Activated T-helper 1 cell treated with Interleukin-2 at 50 U/mL for 16 hours (primary cell): ENCODE data around the gene WDR20.

Experiments
- DNase-seq: peaks from one replicate; pipeline ENCODE4 v3.0.0-alpha.2; 2020; ENCODE audit warnings: low read depth

Gene WDR20

DNA sequence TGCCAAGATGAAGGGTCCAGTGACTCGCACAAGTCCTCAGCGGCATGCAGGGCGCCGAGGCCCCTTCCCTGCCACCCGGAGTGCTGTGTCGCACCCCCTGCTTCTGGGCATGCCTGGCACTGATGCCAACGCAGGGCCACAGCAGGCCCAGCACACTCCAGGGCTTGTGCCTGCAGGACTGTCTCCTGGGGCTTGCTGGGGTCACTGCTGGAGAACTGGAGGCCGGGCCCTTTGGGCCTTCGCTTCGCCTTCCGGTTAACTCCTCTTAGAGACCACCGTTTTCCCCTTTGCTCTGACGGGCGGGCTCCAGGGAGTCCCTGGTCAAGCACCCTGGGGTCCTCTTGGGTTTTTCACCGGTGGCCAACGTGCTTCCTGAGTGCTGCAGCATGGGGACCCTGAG lies 79.6 kb downstream of the WDR20 start:
- no peak for DNase-seq

GRCh38 chr14:102220031-102220430 lies 80.3 kb downstream of the WDR20 start:
- no peak for DNase-seq

GRCh38 chr14:102221026-102221425 lies 81.3 kb downstream of the WDR20 start:
- DNase-seq: no peak

- no peak for DNase-seq
These were observed 82.4 kb downstream of the WDR20 start for GRCh38 chr14:102222009-102222575.

DNA sequence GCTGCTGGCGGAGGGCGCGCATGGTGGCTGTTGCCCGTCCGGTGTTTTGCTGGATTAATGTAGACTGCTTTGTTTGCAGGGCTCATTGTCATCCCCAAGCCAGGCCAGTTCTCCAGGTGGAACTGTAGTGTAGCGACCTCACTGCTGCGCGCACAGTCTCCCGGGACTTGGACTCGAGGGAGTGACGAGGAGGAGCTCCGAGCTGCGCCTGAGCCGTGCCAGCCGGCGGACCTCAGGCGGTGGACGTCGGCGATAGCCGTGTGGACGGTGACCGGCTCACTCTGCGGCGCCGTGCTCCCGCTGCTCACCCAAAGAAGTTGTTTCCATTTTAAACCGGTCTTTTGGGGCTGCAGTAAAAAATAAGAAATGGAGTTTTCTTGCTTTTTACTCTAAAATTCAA lies 83.1 kb downstream of the WDR20 start:
- DNase-seq: no peak

DNA sequence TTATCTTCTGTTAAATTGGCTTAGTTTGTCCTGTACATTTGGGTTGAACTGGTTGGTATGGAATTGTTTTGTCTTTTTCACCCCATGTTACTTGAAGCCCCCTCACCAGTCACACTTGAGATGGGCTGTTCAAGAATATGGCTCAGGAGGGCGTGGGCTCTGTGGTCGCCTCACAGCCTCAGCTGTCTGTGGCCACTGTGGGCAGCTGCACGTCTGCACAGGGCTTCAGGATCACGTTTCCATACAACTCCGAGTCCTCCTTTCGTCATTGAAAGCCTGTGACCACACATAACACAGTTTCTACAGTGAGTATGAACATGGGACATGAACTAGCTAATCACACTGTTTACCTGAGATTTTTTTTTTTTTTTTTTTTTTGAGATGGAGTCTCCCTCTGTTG lies 84.0 kb downstream of the WDR20 start:
- no peak for DNase-seq

DNA sequence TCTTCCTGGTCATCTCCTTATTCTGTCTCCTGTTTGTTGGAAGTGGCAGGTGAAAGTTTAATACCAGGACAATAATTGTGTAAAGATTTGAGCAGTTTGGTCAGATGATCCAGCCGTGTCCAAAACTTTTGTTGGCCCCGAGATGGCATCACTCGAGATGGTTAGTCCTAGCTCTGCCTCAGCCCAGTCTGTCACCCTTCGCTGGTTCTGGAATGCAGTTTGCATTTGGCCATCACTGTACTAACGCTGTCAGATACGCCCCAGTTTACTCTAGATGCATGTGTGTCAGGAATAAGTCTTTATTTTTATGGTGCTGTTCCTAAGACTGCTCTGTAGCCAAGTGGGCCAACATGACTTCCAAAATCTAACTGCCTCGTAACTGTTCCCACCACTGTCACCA lies 85.7 kb downstream of the WDR20 start:
- DNase-seq: no peak

DNA sequence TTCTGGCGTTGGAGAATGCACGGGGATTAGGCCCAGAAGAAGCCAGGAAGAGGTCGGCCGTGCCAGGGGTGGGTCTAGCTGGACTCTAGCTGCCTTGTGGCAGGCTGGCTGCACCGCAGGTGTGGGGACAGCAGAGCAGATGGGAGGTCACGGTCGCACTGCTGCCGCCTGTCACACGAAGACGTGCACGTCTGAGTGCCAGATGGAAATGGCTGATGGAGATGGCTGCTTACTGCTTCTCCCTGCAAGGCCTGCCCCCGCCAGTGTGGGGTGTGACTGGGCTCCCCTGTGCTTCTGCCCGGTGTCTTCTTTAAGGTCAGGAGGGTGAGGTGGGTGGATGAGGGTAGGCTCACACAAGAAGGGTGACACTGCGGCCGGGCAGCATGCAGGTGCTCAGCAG lies 86.2 kb downstream of the WDR20 start:
- DNase-seq: no peak

DNA sequence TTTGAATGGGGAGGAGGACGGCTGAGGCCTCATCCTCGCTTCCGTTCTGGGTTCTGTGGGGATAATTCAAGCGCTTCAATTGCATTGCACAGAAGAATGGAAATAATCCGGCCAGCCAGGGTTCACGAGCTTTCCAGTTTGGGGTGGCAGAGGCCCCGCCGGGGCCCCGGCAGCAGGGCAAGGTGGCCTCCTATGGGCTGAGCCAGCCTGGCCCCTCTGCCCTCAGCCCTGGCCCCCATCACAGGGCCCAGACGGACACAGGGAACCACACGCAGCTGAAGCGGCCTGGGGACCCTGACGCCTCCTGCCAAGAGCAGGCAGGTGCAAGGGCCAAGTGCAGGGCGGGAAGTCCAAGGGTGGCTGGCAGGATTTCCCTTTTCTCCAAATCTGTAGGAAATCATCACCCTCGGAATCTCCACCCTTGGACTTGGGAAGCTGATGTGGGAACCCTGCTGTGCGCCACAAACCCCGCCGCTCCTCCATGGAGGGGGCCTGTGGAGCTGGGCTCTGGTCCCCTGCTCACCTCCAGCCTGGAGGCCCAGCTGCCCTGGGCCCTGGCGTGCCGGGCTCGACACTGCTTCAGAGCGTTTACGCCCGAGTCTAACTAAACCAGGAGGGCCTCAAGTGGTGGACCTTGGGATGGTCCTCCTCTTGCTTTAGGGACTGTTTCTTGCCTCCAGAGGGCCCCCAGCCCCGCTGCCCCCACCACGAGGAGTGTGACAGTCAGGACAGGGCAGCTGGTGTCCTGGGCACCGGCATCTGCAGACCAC lies 86.8 kb downstream of the WDR20 start:
- no peak for DNase-seq

DNA sequence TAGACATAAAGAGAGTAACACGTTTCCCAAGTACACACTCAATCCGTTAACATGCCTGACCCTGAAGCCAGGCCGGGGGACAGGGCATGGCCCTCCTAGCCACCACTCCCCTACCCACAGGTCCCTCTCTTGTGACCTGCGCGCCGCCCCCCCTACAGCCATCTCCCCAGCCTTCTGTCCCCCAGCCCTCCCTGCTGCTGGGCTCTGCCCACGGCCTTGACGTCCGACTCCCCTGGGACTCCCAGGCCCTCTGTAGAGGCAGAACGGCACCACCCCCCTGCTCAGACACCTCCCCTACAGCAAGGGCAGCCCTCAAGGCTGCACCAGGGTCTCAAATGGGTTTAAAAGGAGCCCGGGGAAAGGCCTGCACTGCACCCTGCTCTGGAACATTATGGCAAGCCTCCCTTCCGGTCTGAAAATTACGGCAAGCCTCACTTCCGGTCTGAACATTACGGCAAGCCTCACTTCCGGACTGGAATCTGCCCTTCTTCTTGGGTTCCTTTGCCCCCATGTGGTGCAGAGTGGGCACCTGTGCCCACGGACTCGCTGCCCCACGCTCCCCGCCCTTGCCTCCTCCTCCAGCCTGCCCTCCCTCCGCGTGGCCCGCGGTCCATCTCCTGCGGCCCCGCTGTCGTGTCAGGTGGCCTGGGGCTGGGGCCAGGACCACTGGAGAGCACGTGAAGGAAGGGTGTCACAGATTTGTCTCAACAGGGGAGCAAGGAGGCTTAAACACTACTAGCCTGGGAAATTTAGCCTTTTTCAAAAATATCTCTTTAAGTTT lies 87.7 kb downstream of the WDR20 start:
- DNase-seq: no peak

GRCh38 chr14:102229071-102229738 lies 89.5 kb downstream of the WDR20 start:
- no peak for DNase-seq

GRCh38 chr14:102229739-102230092 lies 90.0 kb downstream of the WDR20 start:
- DNase-seq: no peak

- DNase-seq: no peak
These were observed 90.9 kb downstream of the WDR20 start for GRCh38 chr14:102230481-102231210.

- no peak for DNase-seq
These were observed 92.0 kb downstream of the WDR20 start for GRCh38 chr14:102231476-102232347.

- no peak for DNase-seq
These were observed 92.6 kb downstream of the WDR20 start for GRCh38 chr14:102232348-102232625.

- no peak for DNase-seq
These were observed 93.4 kb downstream of the WDR20 start for GRCh38 chr14:102233081-102233480.

DNA sequence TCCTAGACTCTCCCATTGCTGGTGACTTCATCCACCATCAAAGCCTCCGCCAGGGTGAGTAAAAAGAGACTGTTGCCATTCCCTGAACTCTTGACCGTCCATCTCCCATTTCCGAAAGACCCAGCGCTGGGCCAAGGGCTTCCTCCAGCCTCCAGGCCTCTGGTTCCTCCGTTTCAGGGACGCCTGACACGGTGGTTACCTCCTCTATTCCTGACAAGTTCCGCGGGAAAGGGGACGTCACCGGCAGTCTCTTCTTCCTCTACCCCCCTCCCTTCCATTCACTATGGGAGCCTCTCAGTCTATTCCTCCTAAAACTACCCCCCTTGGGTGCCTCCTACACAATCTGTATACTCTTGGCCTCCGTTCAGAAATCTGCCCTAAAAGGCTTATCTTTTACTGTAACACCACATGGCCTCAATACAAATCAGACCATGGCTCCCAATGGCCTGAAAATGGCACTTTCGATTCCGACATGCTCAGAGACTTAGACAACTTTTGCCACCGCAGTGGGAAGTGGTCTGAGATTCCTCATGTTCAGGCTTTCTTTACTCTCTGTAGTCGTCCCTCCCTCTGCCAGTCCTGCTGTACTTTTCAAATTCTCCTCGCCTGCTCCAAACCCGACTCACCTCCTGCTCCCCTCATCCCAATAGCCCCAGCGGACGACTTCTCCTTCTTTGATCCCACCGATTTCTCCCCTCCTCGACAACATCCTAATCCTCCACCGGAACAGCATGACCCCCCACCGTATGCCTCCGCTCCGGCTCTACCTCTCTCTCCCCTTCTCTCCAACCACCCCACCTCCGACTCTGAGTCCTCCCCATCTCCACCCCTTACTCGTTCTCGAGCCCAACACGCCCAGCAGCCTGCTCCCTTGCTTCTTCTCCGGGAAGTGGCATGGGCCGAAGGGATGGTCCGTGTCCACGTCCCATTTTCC lies 94.9 kb downstream of the WDR20 start:
- no peak for DNase-seq

GRCh38 chr14:102235275-102235897 lies 95.7 kb downstream of the WDR20 start:
- DNase-seq: peak; percentile 47

- no peak for DNase-seq
These were observed 96.3 kb downstream of the WDR20 start for GRCh38 chr14:102236026-102236425.

DNA sequence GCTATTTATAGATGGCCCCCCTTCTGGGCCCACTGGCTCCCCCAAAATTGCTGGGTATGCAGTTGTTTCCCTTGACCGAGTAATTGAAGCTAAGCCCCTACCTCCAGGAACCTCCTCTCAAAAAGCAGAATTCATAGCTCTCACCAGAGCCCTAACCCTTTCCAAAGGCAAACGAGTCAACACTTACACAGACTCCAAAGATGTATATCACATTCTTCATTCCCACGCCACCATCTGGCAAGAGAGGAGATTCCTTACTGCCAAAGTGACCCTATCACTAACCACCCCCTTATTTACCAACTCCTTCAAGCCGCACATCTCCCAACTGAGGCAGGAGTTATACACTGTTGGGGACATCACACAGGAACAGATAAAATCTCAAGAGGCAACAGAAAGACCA lies 98.4 kb downstream of the WDR20 start:
- no peak for DNase-seq
